IMR-90 (cell line): ENCODE results near the gene EXOC8. TPM values are rescaled to one million over a fixed set of nuclear protein-coding genes. Genes with fewer than 3 reads are reported as not detected.

Source experiments
- ATAC-seq: fragments of 200-7000 bp; cut with Tn5 transposase; 2 replicates; pipeline ENCODE4 v1.9.1; 2020; ENCODE audit warnings: low read depth, mild to moderate bottlenecking, moderate library complexity
- BruUV-seq: library from RNA; stranded (reverse); fragments of 400-500 nt; replicated peaks from 2 replicates; lab custom pipeline; 2021; lab: Mats Ljungman, UMichigan
- CTCF ChIA-PET: fragments of 300-600 bp; formaldehyde crosslinking; extraction: SDS; loops from one replicate; lab custom pipeline; 2021; ENCODE audit warnings: antibody characterized with exemption; lab: Yijun Ruan, JAX
- POLR2A ChIA-PET: fragments of 300-600 bp; sonication (Branson Sonifier 250); formaldehyde crosslinking; loops from one replicate; lab custom pipeline; 2022; ENCODE audit warnings: antibody characterized with exemption; ENCODE audit not compliant: unreplicated experiment; lab: Charles Lee
- DNase-seq: peaks from one replicate; pipeline ENCODE4 v3.0.0; 2013
- H2AFZ ChIP-seq: replicated peaks from 2 replicates; pipeline ENCODE3; 2013; ENCODE audit warnings: low read length, mild to moderate bottlenecking; ENCODE audit not compliant: poor library complexity
- H2AK5ac ChIP-seq: 2 replicates; pipeline ENCODE4 v1.6.1; 2013; ENCODE audit warnings: low read depth, low read length, inconsistent platforms
- H2AK9ac ChIP-seq: replicated peaks from 2 replicates; pipeline ENCODE3; 2013; ENCODE audit warnings: mild to moderate bottlenecking, low read depth, low read length, moderate library complexity; ENCODE audit not compliant: poor library complexity
- H2BK120ac ChIP-seq: 2 replicates; pipeline ENCODE4 v1.6.1; 2013; ENCODE audit warnings: low read depth, low read length, inconsistent platforms
- H2BK15ac ChIP-seq: 3 replicates; pipeline ENCODE4 v1.6.1; 2013; ENCODE audit warnings: low read depth, low read length, inconsistent platforms
- H2BK20ac ChIP-seq: 2 replicates; pipeline ENCODE4 v1.6.1; 2013; ENCODE audit warnings: low read depth, mild to moderate bottlenecking, inconsistent platforms, low read length, moderate library complexity
- H2BK5ac ChIP-seq: 2 replicates; pipeline ENCODE4 v1.6.1; 2013; ENCODE audit warnings: mild to moderate bottlenecking, low read depth, low read length, inconsistent platforms; ENCODE audit not compliant: poor library complexity, severe bottlenecking
- H3K14ac ChIP-seq: replicated peaks from 2 replicates; pipeline ENCODE4 v1.6.1; 2013; ENCODE audit warnings: low read depth, low read length, inconsistent platforms
- H3K18ac ChIP-seq: 2 replicates; pipeline ENCODE4 v1.6.1; 2013; ENCODE audit warnings: low read depth, low read length, control low read depth
- H3K23ac ChIP-seq: 2 replicates; pipeline ENCODE4 v1.6.1; 2013; ENCODE audit warnings: low read depth, low read length, inconsistent platforms
- H3K27ac ChIP-seq: 2 replicates; pipeline ENCODE4 v1.5.1; 2013; ENCODE audit warnings: mild to moderate bottlenecking, control low read depth, low read length; ENCODE audit not compliant: insufficient read depth
- H3K27me3 ChIP-seq: 2 replicates; pipeline ENCODE4 v1.6.1; 2013; ENCODE audit warnings: low read length; ENCODE audit not compliant: control insufficient read depth, insufficient read depth
- H3K36me3 ChIP-seq: 2 replicates; pipeline ENCODE4 v1.6.1; 2013; ENCODE audit warnings: low read length, mixed read lengths; ENCODE audit not compliant: control insufficient read depth, insufficient read depth
- H3K4ac ChIP-seq: 2 replicates; pipeline ENCODE4 v1.6.1; 2013; ENCODE audit warnings: low read depth, low read length, inconsistent platforms
- H3K4me1 ChIP-seq: 2 replicates; pipeline ENCODE4 v1.6.1; 2013; ENCODE audit warnings: low read length, mixed read lengths; ENCODE audit not compliant: control insufficient read depth, insufficient read depth
- H3K4me2 ChIP-seq: 2 replicates; pipeline ENCODE4 v1.6.1; 2013; ENCODE audit warnings: low read depth, mild to moderate bottlenecking, control low read depth, low read length, moderate library complexity
- H3K4me3 ChIP-seq: 2 replicates; pipeline ENCODE4 v1.5.1; 2013; ENCODE audit warnings: low read depth, mild to moderate bottlenecking, control low read depth, low read length, moderate library complexity; ENCODE audit not compliant: insufficient read depth
- H3K56ac ChIP-seq: 2 replicates; pipeline ENCODE4 v1.6.1; 2013; ENCODE audit warnings: low read length, inconsistent platforms; ENCODE audit not compliant: insufficient read depth; ENCODE audit errors: extremely low read depth
- H3K79me1 ChIP-seq, 2 experiments: 2 replicates each; pipeline ENCODE4 v1.6.1; 2013; ENCODE audit warnings: low read length in 2 of 2, inconsistent platforms in 1 of 2, low read depth in 1 of 2
- H3K9ac ChIP-seq: 2 replicates; pipeline ENCODE4 v1.6.1; 2013; ENCODE audit warnings: low read depth, low read length, control low read depth
- H3K9me1 ChIP-seq: 2 replicates; pipeline ENCODE4 v1.6.1; 2013; ENCODE audit warnings: low read length, inconsistent platforms; ENCODE audit not compliant: insufficient read depth
- H3K9me3 ChIP-seq: 2 replicates; pipeline ENCODE4 v1.6.1; 2013; ENCODE audit warnings: low read length; ENCODE audit not compliant: control insufficient read depth, insufficient read depth
- H4K20me1 ChIP-seq: 2 replicates; pipeline ENCODE4 v1.6.1; 2013; ENCODE audit warnings: low read length, inconsistent platforms; ENCODE audit not compliant: insufficient read depth
- H4K5ac ChIP-seq: 2 replicates; pipeline ENCODE4 v1.6.1; 2013; ENCODE audit warnings: mild to moderate bottlenecking, low read depth, low read length, control low read depth
- H4K8ac ChIP-seq, 2 experiments: 2 replicates each; pipeline ENCODE4 v1.6.1; 2013; ENCODE audit warnings: low read depth in 2 of 2, low read length in 2 of 2, control low read depth in 1 of 2, inconsistent platforms in 1 of 2
- H4K91ac ChIP-seq: 2 replicates; pipeline ENCODE4 v1.6.1; 2013; ENCODE audit warnings: low read depth, low read length, inconsistent platforms; ENCODE audit not compliant: insufficient read depth
- BHLHE40 ChIP-seq: fragments of 150-350 bp; IDR thresholded peaks from 2 replicates; pipeline ENCODE4 v1.6.1; 2016; ENCODE audit warnings: mild to moderate bottlenecking, low read depth, low read length
- CHD1 ChIP-seq: IDR thresholded peaks from 2 replicates; pipeline ENCODE4 v1.6.1; 2012; ENCODE audit warnings: low read depth, low read length, improper control_type of control experiment
- MAFK ChIP-seq: IDR thresholded peaks from 2 replicates; pipeline ENCODE4 v1.6.1; 2012; ENCODE audit warnings: low read depth, low read length, improper control_type of control experiment
- MAZ ChIP-seq: IDR thresholded peaks from 2 replicates; pipeline ENCODE4 v1.6.1; 2012; ENCODE audit warnings: low read depth, mild to moderate bottlenecking, low read length, improper control_type of control experiment, moderate library complexity, borderline replicate concordance
- NFE2L2 ChIP-seq: fragments of 150-350 bp; IDR thresholded peaks from 2 replicates; pipeline ENCODE4 v1.6.1; 2016; ENCODE audit warnings: low read depth, mild to moderate bottlenecking, low read length
- POLR2A ChIP-seq: IDR thresholded peaks from 2 replicates; pipeline ENCODE4 v1.6.1; 2012; ENCODE audit warnings: mild to moderate bottlenecking, low read depth, low read length
- RAD21 ChIP-seq: IDR thresholded peaks from 2 replicates; pipeline ENCODE4 v1.6.1; 2012; ENCODE audit warnings: low read length, improper control_type of control experiment
- RCOR1 ChIP-seq: IDR thresholded peaks from 2 replicates; pipeline ENCODE4 v1.6.1; 2012; ENCODE audit warnings: mild to moderate bottlenecking, low read length, improper control_type of control experiment; ENCODE audit not compliant: insufficient replicate concordance
- USF2 ChIP-seq: fragments of 150-350 bp; IDR thresholded peaks from 2 replicates; pipeline ENCODE4 v1.6.1; 2017; ENCODE audit warnings: mild to moderate bottlenecking, antibody characterized with exemption, low read length, low read depth
- WGBS, 2 experiments: methylation state at CpG; one replicate each; pipeline versions ENCODE4 v1.1.5 to v1.1.7; 2013; ENCODE audit warnings: missing lambda C conversion rate in 2 of 2; ENCODE audit not compliant: insufficient read length in 1 of 2; ENCODE audit errors: extremely low coverage in 2 of 2; 5-methylcytosine and 5-hydroxymethylcytosine counted together
- dilution Hi-C: fragments of 300-500 bp; cut with HindIII; formaldehyde crosslinking; loops from one replicate; pipeline ENCODE4 v1.14.3; 2018; ENCODE audit warnings: low sequenced_read_pairs; ENCODE audit not compliant: unreplicated experiment
- in situ Hi-C: fragments of 300-500 bp; cut with MboI; formaldehyde crosslinking; loops from 3 replicates; pipeline ENCODE4 v1.14.3; 2019; ENCODE audit warnings: low sequenced_read_pairs, inconsistent platforms, mixed read lengths
- intact Hi-C: fragments of 100-400 bp; cut with micrococcal nuclease; formaldehyde crosslinking; loops from 2 replicates; pipeline ENCODE4 v1.10.0; 2022
- polyA plus RNA-seq, 3 experiments: library from polyadenylated mRNA; depleted of rRNA; stranded (reverse); fragments of >200 nt; gene quantifications; 2 replicates each; pipeline ENCODE4 v1.2.3, GENCODE V29; 2012; ENCODE audit warnings: low replicate concordance in 1 of 3
- total RNA-seq: library from RNA; depleted of rRNA; stranded (reverse); fragments of >200 nt; gene quantifications from 2 replicates; pipeline ENCODE4 v1.2.3, GENCODE V29; 2012
- TF ChIP-seq, protein P1 (sequence below): fragments of 150-350 bp; IDR thresholded peaks from 2 replicates; pipeline ENCODE4 v1.6.1; 2016; ENCODE audit warnings: low read depth, mild to moderate bottlenecking, low read length, moderate library complexity, borderline replicate concordance

Gene EXOC8
- total and polyA plus RNA-seq, 2 of the 4 experiments (the other 2 are of a cell fraction) = 2.6 to 11.5 TPM

DNA sequence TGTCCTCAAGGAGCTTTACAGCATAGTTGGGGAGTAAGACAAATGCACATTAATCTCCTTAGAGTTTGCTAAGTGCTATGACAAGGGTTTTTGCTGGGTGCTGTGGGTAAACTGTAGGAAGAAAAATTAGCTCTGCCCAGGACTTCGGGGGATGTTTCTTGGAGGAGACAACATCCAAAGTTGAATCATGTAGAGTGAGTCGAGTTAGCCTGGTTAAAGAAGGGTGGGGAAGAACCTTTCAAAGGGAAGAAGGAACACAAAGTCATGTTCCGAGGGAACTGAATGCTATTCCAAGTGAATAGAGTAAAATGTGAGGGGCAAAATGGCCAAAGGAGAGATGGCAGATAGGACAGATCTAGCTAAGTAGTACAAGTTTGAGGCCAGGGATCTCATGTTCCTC, 17.5 kb upstream of the EXOC8 start:
- Histone ChIP-seq H3K36me3 (peaks cover 3% of the 10 kb centered on the region; the same call in 1 of the 2 replicates), H3K18ac (no peak overlapping the region), H2BK5ac (peak overlapping the region; percentile 66), H3K9ac (peak overlapping the region; percentile 42; the same call in 1 of the 2 replicates), H3K79me1 (peaks cover 11 to 12% of the 10 kb centered on the region in 2 experiments), H2BK15ac (no peak overlapping the region), H3K27ac (peak overlapping the region; percentile 71; the same call in 1 of the 2 replicates), H2BK120ac (peak overlapping the region; percentile 21; the same call in 1 of the 2 replicates), H4K8ac (peak overlapping the region in 1 of 2 experiments; percentile 41; a peak in 2 of 4 replicates), H3K27me3 (no peaks in the 10 kb centered on the region), H3K9me1 (no peaks in the 10 kb centered on the region), H2BK20ac (peak overlapping the region; percentile 34; the same call in 1 of the 2 replicates), H3K23ac (peak overlapping the region; percentile 35; the same call in 1 of the 2 replicates), H3K4me2 (peak overlapping the region; percentile 20; the same call in 1 of the 2 replicates), H4K20me1 (no peaks in the 10 kb centered on the region), H4K91ac (peak overlapping the region; percentile 38; the same call in 1 of the 2 replicates), H3K9me3 (no peaks in the 10 kb centered on the region), H4K5ac (peak overlapping the region; percentile 39; the same call in 1 of the 2 replicates), H3K14ac (no peak overlapping the region; the same call in 1 of the 2 replicates), H2AK9ac (no peak overlapping the region), H3K4me3 (no peak overlapping the region), H3K4me1 (peaks cover 5% of the 10 kb centered on the region), H3K4ac (peak overlapping the region; percentile 79; the same call in 1 of the 2 replicates), H3K56ac (no peak overlapping the region), H2AK5ac (no peak overlapping the region; the same call in 1 of the 2 replicates), H2AFZ (no peak overlapping the region)
- TF ChIP-seq BHLHE40 = no peak
- no peak for TF ChIP-seq NFE2L2
- TF ChIP-seq, protein P1, sequence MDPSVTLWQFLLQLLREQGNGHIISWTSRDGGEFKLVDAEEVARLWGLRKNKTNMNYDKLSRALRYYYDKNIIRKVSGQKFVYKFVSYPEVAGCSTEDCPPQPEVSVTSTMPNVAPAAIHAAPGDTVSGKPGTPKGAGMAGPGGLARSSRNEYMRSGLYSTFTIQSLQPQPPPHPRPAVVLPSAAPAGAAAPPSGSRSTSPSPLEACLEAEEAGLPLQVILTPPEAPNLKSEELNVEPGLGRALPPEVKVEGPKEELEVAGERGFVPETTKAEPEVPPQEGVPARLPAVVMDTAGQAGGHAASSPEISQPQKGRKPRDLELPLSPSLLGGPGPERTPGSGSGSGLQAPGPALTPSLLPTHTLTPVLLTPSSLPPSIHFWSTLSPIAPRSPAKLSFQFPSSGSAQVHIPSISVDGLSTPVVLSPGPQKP = no peak
- TF ChIP-seq RCOR1 = no peak
- no peak for TF ChIP-seq POLR2A
- no peak for TF ChIP-seq USF2
- TF ChIP-seq RAD21 = no peak
- TF ChIP-seq CHD1 = no peak
- TF ChIP-seq MAFK = no peak
- TF ChIP-seq MAZ = no peak
- POLR2A ChIA-PET = no interaction called here
- dilution Hi-C loops = no loop called here
- intact Hi-C loops = loop anchor here (5.0 kb wide), 1 partner anchor 402 kb away; no protein-coding TSS in a partner anchor
- peak; percentile 24 for DNase-seq
- no TSS peak for BruUV-seq
- ATAC-seq = peak; percentile 27
- in situ Hi-C loops = no loop called here
- CTCF ChIA-PET = interaction anchor here (0.6 to 1.0 kb wide), 4 partner anchors 12 to 1053 kb away, joined by 3 to 4 read pairs (median 4); no protein-coding TSS in a partner anchor
- WGBS, 2 experiments = 80% methylated on average over 1 of the region's 3 CpGs; no CpG with 5 or more reads in 1 of the 2 experiments
